ENCODE data around the gene TMEM37.

The TMEM37 gene

DNA sequence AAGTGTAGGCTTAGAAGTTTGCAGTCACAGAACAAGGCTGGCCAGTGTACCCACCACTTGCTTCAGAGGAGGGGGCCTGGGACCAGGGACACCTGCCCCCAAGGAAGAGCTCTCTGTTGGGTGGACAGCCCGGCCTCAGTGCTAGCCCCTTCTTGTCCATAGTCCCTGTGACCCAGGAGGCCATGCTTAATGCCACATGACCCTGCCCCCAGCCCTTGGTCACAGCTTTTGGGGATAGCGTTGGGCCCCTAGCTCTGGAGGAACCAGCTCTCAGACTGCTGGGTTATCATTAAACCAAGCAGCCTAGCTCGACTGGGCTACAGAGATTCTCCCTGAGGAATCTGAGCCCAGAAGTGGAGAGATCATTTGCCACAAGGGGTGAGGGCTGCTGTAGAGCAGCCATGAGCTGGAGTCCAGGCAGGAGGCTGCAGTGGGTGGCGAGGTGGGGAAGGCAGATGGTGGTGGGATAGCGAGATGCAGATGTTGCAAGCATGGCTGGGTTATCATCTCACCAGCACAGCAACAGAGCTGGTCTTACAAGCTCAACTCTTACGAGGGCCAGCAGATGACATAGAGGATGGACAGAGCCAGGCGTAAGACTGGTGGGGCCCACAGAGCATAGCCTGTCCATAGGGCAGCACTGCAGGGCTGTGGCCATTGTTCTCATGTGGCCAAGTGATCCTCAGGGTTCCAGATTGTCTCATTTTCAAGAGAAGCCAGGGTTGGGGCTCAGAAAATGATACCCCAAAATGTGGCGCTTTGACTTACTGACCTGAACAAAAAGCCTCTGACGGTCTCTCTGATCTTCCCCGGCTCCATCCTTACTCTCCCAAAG is 7.2 kb upstream of the TMEM37 start:
- peaks cover 68% of the 10 kb centered on the region for H3K27me3 Mint-ChIP-seq
- H3K36me3 Mint-ChIP-seq (ENCODE audit: low read depth), result no peaks in the 10 kb centered on the region
- peaks cover 11% of the 10 kb centered on the region for H3K9me3 Mint-ChIP-seq
- no peak overlapping the region for H3K27ac Mint-ChIP-seq
- H3K4me3 Mint-ChIP-seq, result no peak overlapping the region
- intact Hi-C loops (cut with micrococcal nuclease), result no loop called here
- H3K4me1 Mint-ChIP-seq (ENCODE audit: low read depth), result peaks cover 52% of the 10 kb centered on the region

DNA sequence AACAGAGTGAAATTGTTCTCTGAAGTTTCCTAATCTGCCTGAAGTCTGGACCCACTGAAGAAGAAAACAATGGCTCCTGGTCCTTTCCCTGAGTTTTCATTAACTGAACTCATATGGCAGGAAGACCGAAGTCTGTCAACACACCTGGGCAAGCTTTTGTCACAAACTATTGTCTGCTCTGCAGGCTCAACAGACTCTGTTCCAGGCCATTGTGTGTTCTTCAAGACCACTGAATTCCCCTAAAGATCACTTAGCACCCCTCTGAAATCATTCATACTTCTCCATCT is 6.6 kb upstream of the TMEM37 start:
- intact Hi-C loops (cut with micrococcal nuclease), result no loop called here
- Mint-ChIP-seq H3K27ac (no peak overlapping the region), H3K4me1 (ENCODE audit: low read depth) (peaks cover 52% of the 10 kb centered on the region), H3K4me3 (no peak overlapping the region), H3K27me3 (peaks cover 69% of the 10 kb centered on the region), H3K9me3 (peaks cover 11% of the 10 kb centered on the region), H3K36me3 (ENCODE audit: low read depth) (no peaks in the 10 kb centered on the region)

- H3K9me3 Mint-ChIP-seq, result peaks cover 11% of the 10 kb centered on the region
- H3K4me1 Mint-ChIP-seq (ENCODE audit: low read depth), result peaks cover 57% of the 10 kb centered on the region
- H3K27ac Mint-ChIP-seq, result peak overlapping the region; percentile 61
- H3K4me3 Mint-ChIP-seq, result no peak overlapping the region
- intact Hi-C loops (cut with micrococcal nuclease), result no loop called here
- no peaks in the 10 kb centered on the region for H3K36me3 Mint-ChIP-seq (ENCODE audit: low read depth)
- H3K27me3 Mint-ChIP-seq, result peaks cover 73% of the 10 kb centered on the region
Observed at GRCh38 chr2:119425620-119426395, 5.8 kb upstream of the TMEM37 start.

GRCh38 chr2:119426396-119426675 is 5.3 kb upstream of the TMEM37 start:
- H3K27ac Mint-ChIP-seq, result peak overlapping the region; percentile 61
- peaks cover 74% of the 10 kb centered on the region for H3K27me3 Mint-ChIP-seq
- peaks cover 8% of the 10 kb centered on the region for H3K9me3 Mint-ChIP-seq
- intact Hi-C loops (cut with micrococcal nuclease), result no loop called here
- no peaks in the 10 kb centered on the region for H3K36me3 Mint-ChIP-seq (ENCODE audit: low read depth)
- H3K4me3 Mint-ChIP-seq, result no peak overlapping the region
- H3K4me1 Mint-ChIP-seq (ENCODE audit: low read depth), result peaks cover 63% of the 10 kb centered on the region

DNA sequence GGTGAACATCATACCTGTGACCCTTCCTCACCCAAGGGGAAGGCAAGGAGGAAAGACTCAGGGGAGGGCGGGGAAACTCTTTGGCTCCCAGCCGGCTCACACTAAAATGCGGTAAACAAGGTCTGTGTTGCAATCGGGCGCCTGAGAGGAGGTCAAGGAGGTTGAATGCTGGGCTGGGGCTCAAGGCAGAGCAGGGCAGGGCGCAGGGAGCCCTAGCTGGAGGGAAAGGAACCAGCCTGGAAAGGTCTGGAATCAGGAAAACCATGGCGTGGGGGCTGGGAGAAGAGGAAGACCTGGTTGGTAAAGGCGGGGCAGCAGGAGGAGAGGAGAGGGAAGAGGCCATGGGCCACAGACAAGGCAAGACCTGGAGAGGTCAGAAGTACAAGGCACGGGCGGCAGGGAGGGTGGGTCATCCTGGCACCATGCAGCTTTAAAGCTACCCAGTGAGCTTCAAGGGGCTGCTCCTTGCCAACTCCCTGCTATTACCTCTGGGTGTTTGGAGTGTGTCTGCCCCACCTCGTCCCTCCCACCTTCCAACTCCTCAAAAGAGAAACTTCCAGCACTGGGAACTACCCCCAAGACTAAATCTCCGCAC is 4.8 kb upstream of the TMEM37 start:
- Mint-ChIP-seq H3K36me3 (ENCODE audit: low read depth) (no peaks in the 10 kb centered on the region), H3K4me3 (peak overlapping the region; percentile 39), H3K4me1 (ENCODE audit: low read depth) (peaks cover 59% of the 10 kb centered on the region), H3K27ac (peak overlapping the region; percentile 61), H3K9me3 (peaks cover 2% of the 10 kb centered on the region), H3K27me3 (peaks cover 71% of the 10 kb centered on the region)
- intact Hi-C loops (cut with micrococcal nuclease), result no loop called here

GRCh38 chr2:119427756-119428155 is 3.9 kb upstream of the TMEM37 start:
- Mint-ChIP-seq H3K36me3 (ENCODE audit: low read depth) (peaks cover 6% of the 10 kb centered on the region), H3K27me3 (peaks cover 72% of the 10 kb centered on the region), H3K9me3 (no peaks in the 10 kb centered on the region), H3K4me1 (ENCODE audit: low read depth) (peaks cover 65% of the 10 kb centered on the region), H3K27ac (peak overlapping the region; percentile 84), H3K4me3 (no peak overlapping the region)
- intact Hi-C loops (cut with micrococcal nuclease), result no loop called here

- Mint-ChIP-seq H3K9me3 (no peaks in the 10 kb centered on the region), H3K27ac (peak overlapping the region; percentile 84), H3K36me3 (ENCODE audit: low read depth) (peaks cover 14% of the 10 kb centered on the region), H3K27me3 (peaks cover 76% of the 10 kb centered on the region), H3K4me1 (ENCODE audit: low read depth) (peaks cover 72% of the 10 kb centered on the region), H3K4me3 (peak overlapping the region; percentile 6)
- intact Hi-C loops (cut with micrococcal nuclease), result no loop called here
Observed at GRCh38 chr2:119428488-119429224, 3.0 kb upstream of the TMEM37 start.

GRCh38 chr2:119429225-119429981 is 2.3 kb upstream of the TMEM37 start:
- H3K9me3 Mint-ChIP-seq, result no peaks in the 10 kb centered on the region

DNA sequence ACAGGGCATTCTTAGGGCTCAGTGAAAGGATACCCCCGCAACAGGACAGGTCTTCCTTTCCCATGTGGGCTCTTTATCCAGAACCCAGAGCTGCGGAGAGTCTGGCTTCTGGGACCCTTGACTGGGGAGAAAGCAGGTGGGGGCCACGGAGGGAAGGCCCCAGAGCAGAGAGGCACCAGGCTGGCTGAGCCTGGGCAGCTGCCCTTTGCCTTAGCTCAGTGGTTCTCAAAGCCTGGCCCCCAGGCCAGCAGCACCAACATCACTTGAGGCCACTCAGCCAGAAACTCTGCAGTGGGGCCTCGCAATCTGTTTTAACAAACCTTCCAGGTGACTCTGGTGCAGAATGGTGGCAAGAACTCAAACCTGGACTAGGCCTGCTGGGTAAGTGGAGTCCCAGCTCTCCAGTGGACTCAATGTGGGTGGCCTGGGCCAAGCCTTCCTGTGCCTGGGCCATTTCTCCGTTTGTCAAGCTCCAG is 1.6 kb upstream of the TMEM37 start:
- H3K27me3 Mint-ChIP-seq, result peaks cover 73% of the 10 kb centered on the region
- intact Hi-C loops (cut with micrococcal nuclease), result no loop called here
- no peak overlapping the region for H3K4me3 Mint-ChIP-seq
- peaks cover 14% of the 10 kb centered on the region for H3K36me3 Mint-ChIP-seq (ENCODE audit: low read depth)
- peak overlapping the region; percentile 84 for H3K27ac Mint-ChIP-seq
- peaks cover 72% of the 10 kb centered on the region for H3K4me1 Mint-ChIP-seq (ENCODE audit: low read depth)
- H3K9me3 Mint-ChIP-seq, result no peaks in the 10 kb centered on the region

More at GRCh38 chr2:119429225-119429981, 2.3 kb upstream of the TMEM37 start:
- Mint-ChIP-seq H3K27ac (peak overlapping the region; percentile 84), H3K4me3 (no peak overlapping the region), H3K36me3 (ENCODE audit: low read depth) (peaks cover 14% of the 10 kb centered on the region), H3K4me1 (ENCODE audit: low read depth) (peaks cover 72% of the 10 kb centered on the region), H3K27me3 (peaks cover 75% of the 10 kb centered on the region)
- intact Hi-C loops (cut with micrococcal nuclease), result no loop called here

GRCh38 chr2:119431976-119432850 is 559 bp downstream of the TMEM37 start:
- intact Hi-C loops (cut with micrococcal nuclease), result no loop called here
- Mint-ChIP-seq H3K27me3 (peaks cover 64% of the 10 kb centered on the region), H3K4me3 (peak overlapping the region; percentile 82), H3K9me3 (no peaks in the 10 kb centered on the region), H3K4me1 (ENCODE audit: low read depth) (peaks cover 58% of the 10 kb centered on the region), H3K36me3 (ENCODE audit: low read depth) (peaks cover 34% of the 10 kb centered on the region), H3K27ac (peak overlapping the region; percentile 84)

DNA sequence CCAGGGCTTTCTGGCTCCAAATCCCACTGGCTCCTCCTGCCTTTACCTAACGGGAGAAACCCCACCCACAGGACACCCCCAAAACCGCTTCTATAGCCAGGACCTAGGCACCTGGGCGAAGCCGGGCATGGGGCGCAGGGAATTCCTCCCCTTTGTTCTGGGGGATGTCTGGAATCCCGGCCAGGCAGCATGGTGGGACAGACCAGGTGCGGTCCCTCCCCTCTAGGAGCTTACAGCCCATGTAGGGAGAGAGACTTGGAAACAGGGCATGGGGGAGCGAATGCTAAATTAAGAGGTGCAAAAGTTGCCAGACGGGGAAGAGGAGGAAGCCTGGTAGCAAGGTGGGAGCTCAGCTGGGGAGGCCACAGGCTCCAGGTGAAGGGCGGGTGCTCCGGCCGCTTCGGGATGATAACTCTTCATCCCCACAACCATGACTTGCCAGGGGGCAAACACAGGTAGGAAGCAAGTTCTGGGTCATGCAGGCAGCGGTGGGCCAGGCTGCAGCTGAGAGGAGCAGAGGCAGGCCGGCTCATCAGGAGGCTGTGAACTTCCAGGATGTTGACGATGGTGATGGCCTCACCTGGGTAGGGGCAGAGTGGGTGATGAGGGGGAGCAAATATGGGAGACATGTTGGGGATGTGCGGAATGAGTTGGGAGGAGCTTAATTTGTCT is 1.3 kb downstream of the TMEM37 start:
- H3K27me3 Mint-ChIP-seq, result peaks cover 57% of the 10 kb centered on the region
- H3K9me3 Mint-ChIP-seq, result no peaks in the 10 kb centered on the region
- H3K36me3 Mint-ChIP-seq (ENCODE audit: low read depth), result peaks cover 40% of the 10 kb centered on the region
- intact Hi-C loops (cut with micrococcal nuclease), result no loop called here
- peak overlapping the region; percentile 84 for H3K27ac Mint-ChIP-seq
- peak overlapping the region; percentile 82 for H3K4me3 Mint-ChIP-seq
- H3K4me1 Mint-ChIP-seq (ENCODE audit: low read depth), result peaks cover 50% of the 10 kb centered on the region

DNA sequence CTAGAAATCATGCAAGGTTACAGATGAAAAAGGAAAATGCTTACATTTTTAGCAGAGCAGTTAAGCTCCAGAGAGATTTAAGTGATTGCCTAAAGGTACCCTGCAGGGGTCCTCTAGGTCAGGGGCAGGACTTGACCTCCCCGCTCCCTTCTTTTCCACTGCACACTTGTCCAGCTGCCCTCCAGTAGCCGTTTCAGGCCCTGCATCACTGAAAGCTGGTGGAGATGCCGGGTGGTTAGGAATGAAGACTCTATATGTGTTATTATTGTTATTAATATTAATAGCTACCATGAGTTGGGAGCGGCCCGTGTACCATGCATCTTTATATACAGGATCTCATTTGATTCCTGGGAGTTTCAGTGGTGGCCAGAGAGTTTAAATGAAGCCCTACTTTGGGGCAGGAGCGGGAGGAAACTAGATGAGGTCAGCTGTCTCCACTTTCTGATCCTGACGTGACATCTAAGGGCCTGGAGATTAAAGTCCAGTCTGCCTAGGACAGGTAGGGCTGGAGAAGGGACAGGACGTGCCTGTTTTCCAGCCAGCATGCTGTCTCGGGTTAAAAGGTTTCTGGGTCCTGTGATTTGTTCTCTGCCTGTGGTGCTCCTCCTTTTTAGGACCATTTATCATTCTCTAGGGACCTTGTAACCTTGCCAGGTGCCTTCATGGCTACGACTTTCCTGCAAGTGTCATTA is 2.1 kb downstream of the TMEM37 start:
- intact Hi-C loops (cut with micrococcal nuclease), result no loop called here
- Mint-ChIP-seq H3K27ac (no peak overlapping the region), H3K4me3 (peak overlapping the region; percentile 82), H3K36me3 (ENCODE audit: low read depth) (peaks cover 48% of the 10 kb centered on the region), H3K9me3 (no peaks in the 10 kb centered on the region), H3K27me3 (peaks cover 56% of the 10 kb centered on the region), H3K4me1 (ENCODE audit: low read depth) (peaks cover 42% of the 10 kb centered on the region)

Measured in dendritic cell treated with granulocyte-macrophage colony-stimulating factor and Interleukin-4, amounts not matched to agents 40 ng/mL and 50 ng/mL, for 4 days (primary cell).